Central memory CD4-positive, alpha-beta T cell (primary cell): ENCODE results near the gene ENKD1.
A peak's percentile ranks its signal among the peaks of the same experiment; 100 is the strongest.

ENCODE experiments used
- DNase-seq: peaks from one replicate; pipeline ENCODE4 v3.0.0; 2022

ENKD1 gene

DNA sequence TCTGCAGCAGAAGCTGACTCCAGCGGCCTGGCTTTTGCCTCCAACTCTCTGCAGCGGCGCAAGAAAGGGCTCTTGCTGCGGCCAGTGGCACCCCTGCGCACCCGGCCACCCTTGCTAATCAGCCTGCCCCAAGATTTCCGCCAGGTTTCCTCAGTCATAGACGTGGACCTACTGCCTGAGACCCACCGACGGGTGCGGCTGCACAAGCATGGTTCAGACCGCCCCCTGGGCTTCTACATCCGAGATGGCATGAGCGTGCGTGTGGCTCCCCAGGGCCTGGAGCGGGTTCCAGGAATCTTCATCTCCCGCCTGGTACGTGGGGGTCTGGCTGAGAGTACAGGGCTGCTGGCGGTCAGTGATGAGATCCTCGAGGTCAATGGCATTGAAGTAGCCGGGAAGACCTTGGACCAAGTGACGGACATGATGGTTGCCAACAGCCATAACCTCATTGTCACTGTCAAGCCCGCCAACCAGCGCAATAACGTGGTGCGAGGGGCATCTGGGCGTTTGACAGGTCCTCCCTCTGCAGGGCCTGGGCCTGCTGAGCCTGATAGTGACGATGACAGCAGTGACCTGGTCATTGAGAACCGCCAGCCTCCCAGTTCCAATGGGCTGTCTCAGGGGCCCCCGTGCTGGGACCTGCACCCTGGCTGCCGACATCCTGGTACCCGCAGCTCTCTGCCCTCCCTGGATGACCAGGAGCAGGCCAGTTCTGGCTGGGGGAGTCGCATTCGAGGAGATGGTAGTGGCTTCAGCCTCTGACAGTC, 4.5 kb downstream of the ENKD1 start:
- DNase-seq: no peak

DNA sequence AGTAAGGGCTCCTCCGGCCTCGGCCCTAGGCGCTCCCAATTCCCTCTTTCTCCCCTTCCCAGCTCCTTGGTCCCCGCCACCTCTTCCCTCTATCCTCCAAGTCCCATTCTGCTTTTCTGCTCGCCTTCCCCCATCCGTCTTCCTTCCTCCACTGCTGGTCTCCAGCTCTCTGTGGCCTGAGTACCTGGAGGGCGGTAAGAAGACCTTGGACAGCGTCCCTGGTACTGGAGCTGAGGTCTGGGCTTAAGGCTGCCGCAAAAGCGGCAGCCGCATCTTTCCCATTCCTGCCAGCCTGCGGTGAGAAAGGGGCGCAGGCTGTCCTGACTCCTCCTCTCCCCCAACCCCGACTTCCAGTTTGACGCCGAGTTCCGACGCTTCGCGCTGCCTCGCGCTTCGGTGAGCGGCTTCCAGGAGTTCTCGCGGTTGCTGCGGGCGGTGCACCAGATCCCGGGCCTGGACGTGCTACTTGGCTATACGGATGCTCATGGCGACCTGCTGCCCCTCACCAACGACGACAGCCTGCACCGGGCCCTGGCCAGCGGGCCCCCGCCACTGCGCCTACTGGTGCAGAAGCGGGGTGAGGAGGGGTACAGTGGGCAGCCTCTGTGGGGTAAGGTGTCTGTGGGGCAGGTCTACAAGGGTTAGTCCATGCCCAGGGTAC, 5.3 kb downstream of the ENKD1 start:
- DNase-seq: no peak

DNA sequence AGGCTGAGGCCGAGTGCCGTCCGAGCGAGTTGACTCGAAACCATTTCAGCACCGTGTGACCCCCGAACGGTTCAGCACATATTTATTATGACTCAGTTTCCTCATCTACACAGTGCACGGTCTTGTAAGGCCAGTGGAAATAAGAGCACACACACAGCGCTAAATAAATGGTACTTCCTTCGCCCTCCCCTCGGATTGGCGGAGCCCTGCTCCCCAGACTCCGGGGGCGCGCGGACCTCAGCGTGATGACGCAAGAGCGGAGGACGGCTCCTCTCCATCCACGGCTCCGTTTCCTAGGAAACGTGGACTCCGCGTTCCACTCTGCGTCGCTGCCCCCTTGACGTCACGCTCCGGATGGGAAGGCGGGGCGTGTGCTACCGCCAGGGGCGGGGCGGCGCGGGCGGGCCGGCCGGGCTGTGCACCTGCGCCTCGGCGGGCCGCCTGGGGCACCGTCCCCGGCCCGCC, 6.0 kb downstream of the ENKD1 start, which contains the start of gene PARD6A:
TSS of gene PARD6A (plus strand) at position 397 of the 465 bp plus-strand sequence. CDS start 79 bp downstream, outside the sequence.
- DNase-seq: peak; percentile 96

DNA sequence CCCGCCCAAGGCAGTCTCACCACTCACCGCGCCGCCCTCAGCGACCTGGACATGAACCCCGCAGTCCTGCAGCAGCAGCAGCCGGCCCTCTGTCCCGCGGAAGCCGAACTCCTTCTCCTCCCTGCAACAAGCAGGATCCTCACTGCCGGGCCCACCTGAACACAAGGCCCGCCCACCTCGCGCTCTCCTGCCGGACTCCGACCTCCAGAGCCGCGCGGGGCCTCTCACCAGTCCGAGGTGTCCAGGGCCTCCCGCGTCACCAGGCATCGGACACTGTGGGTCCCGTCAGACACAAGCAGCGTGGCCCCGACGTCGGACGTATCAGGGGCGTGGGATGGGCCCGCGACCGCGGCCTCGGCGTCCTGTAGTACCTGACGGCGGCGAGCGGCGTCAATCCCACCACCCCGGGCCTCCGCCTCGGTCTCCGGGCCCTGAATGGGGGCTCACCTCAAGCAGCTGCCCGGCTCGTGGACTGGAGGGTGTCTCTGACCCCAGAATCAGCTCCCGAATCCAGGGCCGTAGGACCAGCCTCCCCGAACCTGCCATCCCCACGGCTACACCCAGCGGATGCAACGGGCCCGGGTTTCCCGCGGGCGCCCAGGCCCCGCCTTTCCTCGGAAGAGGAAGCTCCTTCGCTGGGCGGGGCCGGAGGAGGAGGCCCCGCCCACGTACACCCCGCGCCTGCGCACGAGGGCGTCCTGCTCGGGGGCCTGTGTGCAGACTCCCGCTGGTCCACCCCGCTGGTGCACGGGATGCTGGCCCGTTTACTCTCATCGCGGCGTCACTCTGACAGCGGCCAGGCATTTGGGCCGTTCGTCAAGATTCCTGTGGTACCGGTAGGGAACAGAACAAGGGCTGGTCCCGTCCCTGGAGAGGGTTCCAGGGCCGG, 6.6 kb downstream of the ENKD1 start, which contains the start of gene ACD:
TSS of gene ACD (minus strand) at position 586 of the 889 bp plus-strand sequence. CDS start at position 546, 40 bp downstream.
- DNase-seq: peak; percentile 93

DNA sequence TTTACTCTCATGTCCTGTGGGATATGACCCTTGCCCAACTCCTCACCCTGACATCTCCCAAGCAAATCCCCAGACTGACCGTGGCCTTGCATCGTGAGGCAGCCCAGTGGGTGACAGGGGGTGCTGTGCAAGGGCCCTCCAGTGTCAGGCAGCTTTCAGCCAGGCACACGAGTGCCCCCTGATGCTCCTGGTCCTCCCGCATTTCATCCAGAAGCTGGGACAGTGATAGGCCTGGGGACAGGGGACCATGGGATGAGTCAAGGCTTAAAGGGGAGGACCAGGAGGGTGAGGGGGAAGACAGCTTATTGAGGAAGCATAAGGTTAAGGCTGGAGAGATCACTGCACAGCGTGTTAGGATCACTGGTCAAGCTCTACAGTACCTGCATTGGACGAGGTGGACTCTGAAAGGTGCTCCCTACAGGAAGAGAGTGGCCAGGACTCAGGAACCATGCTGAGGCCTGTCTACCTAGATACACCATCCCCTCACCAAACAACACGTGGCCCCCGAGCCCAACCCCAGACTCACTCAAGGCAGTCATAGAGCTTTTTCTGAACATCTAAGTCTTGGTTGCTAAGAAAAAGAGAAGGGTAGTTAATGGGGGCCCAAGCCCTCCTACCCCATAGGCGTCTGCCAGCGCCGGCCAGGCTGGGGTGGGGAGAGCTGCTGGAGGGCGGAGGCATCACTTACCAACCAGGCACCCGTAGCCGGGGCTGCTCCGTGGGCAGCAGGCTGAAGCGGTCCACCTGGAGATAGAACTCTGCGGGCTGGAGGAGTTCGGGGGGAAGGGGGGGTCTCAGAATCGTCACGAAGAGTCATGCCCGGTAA, 7.5 kb downstream of the ENKD1 start:
- DNase-seq: no peak

DNA sequence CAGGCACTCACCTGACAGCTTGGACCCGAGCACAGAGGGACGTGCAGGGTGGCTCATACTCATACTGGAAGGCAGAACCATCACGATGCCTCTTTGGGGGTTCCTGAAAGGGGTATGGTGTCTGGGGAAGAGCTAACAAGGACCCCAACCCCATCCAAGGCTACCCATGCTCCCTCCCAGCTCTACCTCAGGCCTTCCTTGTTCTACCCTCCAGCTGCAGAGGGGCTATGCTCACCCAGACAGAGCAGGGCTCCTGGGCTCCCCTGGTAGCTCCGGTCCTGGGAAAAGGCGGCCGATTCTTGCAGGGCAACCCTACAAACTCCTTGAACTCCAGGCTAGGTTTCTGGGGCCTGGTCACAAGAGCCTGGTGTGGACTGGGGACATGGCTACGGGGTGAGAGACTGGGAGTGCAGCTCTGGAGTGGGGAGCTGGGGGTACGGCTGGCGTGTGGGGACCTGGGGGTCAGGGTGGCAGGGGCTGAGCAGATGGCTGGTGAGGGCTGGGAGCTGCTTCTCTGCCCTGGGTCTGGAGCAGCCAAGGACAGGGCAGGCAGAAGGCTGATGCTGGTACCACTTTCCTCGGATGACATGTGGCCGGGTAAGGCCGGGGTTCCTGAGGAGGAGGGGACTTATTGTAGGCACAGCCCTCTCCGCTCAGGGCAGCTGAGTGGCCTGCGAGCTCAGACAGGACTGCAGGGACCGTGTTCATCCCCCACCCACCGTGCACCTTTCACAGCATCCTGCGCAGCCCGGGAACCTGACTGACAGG, 8.6 kb downstream of the ENKD1 start:
- DNase-seq: no peak

DNA sequence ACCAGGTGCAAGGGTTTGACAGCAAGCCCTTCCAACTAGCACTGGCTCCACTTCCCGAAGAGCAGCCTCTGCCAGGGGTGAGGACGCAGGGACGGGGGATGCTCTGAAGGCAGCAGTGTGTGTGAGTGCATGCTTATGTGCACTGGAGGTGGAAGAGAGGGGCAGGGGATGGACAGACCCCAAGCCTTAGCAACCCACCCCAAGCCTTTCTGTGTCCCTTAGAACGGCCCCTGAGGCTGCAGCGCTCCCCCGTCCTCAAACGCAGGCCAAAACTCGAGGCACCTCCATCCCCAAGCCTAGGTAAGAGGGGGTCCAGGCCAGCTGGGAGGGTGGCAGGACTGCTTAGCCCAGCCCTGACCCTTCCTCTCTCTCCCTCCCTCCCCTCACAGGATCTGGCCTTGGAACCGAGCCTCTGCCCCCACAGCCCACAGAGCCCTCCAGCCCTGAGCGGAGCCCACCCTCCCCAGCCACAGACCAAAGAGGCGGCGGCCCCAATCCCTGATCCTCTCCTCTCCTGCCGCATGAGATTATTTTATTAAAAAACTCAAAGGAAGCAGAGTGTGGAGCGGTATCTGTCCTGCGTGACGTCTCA, 9.4 kb downstream of the ENKD1 start:
- DNase-seq: no peak

DNA sequence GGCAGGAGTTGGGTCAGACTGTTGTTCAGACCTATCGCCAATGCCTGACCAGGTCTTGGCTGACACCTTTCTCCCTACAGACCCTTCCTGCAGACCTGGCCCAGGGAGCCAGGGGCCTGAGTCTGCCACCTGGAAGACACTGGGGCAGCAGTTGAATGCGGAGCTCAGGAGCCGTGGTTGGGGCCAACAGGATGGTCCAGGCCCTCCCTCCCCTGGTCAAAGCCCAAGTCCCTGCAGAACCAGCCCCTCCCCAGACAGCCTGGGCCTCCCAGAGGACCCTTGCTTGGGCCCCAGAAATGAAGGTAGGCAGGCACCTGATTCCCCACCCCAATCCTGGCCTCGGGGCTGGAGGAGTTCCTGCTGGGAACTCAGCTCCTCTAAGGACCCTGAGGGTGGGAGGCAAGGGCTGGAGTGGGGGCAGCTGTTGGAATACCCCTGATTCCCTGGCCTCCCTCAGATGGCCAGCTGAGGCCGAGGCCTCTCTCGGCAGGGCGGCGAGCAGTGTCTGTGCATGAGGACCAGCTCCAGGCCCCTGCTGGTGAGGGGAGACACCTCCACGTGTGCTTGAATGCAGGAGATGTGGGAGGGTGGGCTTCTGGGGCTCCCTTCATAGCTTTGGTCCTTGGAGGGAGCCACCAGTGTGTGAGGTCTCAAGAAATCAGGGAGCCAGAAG, 10.1 kb downstream of the ENKD1 start:
- no peak for DNase-seq

DNA sequence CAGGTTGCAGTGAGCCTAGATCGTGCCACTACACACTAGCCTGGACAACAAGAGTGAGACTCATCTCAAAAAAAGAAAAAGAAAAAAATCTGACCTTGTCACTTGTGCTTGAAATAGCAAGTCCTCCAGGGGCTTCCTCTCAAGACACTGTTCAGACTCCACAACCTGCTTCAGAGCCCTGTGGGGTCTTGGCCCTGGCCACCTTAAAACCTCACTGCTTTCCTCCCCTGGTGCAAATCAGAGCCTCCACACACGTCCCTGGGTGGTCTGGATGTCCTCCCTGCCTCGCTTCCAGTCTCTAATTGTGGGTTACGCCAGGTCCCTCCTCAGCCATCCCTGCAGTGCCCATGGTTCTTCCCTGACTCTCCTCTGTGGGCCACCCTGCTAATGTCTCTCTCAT, 11.2 kb downstream of the ENKD1 start:
- no peak for DNase-seq

DNA sequence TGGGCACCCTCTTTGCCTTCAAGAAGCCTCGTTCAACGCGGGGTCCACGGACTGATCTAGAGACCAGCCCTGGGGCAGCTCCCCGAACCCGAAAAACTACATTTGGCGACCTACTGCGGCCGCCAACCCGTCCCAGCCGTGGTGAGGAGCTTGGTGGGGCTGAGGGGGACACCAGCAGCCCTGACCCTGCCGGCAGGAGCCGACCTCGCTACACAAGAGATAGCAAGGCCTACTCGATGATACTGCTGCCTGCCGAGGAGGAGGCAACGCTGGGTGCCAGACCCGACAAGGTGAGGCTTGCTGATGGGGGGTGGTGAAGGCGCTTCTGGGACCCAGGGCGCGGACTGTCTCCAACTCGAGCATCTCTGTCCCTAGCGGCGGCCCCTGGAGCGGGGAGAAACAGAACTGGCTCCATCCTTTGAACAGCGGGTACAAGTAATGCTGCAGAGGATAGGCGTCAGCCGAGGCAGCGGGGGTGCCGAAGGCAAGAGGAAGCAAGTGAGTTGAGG, 12.1 kb downstream of the ENKD1 start:
- DNase-seq: no peak

DNA sequence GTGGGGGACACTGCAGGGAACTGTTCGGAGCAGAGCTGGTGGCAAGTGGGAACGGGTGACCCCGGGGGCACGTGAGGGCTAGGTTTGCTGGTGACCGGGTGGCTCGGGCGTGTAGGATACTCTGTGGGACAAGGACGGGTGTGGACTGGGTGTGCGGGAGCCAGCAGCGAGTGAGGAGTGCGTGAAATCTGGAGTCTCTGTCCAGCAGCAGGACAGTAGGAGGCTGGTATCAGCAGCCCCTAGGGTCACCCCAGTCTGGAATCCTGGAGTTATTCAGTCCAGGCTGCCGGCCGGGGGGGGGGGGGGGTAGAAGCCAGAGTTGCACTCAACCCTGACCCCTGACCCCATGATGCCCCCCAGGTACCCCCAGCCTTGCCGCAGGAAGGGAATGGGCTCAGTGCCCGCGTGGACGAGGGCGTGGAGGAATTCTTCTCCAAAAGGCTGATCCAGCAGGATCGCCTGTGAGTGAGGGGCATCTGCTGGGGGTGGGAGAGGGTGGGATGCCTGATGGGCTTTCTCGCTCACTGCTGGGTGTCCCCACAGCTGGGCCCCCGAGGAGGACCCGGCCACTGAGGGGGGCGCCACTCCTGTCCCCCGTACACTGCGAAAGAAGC, 12.7 kb downstream of the ENKD1 start:
- no peak for DNase-seq

DNA sequence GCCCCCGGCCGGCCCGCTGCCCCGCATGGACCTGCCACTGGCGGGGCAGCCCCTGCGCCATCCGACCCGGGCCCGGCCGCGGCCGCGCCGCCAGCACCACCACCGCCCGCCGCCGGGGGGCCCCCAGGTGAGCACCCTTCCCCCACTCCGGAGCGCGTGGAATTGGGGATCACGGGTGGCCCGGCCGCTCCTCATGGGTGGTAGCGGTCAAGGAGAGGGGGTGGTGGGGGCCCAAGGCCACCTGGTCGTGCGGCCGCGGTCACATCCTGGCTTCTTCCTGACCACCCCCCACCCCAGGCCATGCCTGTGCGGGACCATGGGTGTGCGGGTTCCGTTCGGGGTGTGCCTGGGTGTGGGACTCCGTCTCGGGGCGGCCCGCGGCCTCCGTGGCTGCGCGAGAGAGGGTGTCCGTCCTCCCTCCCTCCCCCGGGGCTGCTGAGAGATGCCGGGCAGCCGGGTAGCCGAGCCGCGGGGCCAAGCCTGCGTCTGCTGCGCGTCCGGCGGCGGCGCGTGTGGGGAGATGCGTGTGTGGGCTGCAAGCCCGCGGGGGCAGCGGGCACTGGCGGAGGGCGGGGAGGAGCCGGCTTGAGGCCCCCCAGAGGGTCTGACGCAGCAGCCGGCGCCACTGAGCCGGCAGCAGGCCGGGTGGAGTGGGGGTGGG, 13.3 kb downstream of the ENKD1 start:
- DNase-seq: no peak

DNA sequence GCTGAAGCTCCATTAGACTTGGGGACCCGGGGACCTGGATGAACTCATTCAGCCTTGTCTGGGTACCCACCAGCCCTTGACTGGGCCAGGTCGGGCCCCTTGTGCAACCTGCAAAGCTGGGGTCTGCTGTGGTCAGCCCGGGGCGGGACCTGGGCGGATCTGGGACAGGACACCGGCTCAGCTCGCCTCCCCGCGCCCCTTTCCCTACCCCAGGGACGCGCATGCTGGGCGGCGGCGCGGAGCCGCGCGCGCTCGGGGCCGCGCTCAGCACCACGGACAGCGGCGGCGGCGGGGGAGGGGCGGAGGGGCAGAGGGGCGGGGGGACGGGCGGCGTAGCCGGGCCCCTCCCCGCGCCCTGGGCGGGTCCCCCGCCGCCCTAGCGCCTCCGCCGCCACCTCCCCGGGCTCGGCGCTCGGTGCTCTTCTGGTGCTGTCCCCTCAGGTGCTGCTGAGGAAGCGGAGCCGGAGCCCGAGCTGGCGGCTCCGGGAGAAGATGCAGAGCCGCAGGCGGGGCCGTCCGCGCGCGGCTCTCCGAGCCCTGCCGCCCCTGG, 13.9 kb downstream of the ENKD1 start:
- no peak for DNase-seq

DNA sequence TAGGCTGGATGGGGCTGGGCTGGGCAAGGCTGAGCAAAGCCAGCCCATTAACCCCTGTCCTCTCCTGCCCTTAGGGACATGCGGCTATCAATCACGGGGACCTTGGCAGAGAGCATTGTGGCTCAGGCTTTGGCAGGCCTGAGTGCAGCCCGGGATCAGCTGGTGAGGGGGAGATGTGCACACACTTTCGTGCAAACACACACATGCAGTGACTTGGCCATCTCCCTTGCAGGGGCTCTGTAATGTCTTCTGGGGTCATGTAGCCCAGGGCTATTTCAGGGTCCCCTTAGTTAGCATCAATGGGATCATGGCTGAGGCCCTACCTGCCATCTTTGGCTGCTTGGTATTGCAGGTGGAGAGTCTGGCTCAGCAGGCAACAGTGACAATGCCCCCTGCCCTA, 14.7 kb downstream of the ENKD1 start:
- DNase-seq: no peak

DNA sequence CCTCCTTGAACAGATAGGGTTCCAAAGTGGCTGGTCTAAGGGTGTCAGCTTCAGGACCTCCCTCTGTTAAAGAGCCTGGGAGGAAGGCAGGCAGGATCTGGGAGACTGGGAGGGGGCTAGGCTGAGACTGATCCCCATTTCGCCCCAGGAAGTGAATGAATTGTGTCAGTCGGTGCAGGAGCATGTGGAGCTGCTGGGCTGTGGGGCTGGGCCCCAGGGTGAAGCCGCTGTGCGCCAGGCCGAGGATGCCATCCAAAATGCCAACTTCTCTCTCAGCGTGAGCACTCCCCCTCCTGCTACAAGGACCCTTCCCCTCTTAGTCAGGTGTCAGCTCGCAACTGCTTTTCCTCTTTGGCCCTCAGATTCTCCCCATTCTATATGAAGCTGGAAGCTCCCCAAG, 15.5 kb downstream of the ENKD1 start:
- DNase-seq: no peak

DNA sequence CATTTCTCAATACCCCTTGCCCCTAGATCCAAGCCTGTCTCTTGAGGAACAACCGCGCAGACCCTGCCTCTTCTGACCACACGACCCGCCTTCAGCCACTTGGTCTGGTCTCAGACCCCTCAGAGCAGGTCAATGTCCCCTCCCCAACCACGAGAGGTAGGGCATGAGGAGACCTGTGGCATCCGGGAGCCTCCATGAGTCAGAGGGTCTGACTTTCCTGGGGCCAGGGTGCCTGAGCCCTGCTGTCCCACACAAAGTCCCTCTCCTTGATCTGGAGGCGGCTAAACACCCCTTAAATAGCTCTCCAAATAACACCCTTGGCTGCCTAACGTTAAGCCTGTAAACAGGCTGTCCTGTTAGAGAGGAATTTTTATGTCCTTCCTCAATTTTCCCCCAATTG, 16.5 kb downstream of the ENKD1 start:
- DNase-seq: no peak

DNA sequence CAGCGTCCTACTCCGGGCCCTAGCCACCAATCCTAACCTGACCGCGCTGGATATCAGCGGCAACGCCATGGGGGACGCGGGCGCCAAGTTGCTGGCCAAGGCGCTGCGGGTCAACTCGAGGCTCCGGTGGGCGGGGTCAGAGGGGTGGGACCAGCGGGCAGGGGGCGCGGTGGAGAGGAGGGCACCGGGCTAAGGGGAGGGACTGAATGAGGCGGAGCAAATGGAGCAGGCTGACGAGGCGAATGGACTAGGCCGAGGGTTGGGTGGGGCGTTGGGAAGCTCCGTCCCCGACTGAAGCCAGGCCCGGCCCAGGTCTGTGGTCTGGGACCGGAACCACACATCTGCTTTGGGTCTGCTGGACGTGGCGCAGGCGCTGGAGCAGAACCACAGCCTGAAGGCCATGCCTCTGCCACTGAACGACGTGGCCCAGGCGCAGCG, 17.0 kb downstream of the ENKD1 start:
- no peak for DNase-seq

DNA sequence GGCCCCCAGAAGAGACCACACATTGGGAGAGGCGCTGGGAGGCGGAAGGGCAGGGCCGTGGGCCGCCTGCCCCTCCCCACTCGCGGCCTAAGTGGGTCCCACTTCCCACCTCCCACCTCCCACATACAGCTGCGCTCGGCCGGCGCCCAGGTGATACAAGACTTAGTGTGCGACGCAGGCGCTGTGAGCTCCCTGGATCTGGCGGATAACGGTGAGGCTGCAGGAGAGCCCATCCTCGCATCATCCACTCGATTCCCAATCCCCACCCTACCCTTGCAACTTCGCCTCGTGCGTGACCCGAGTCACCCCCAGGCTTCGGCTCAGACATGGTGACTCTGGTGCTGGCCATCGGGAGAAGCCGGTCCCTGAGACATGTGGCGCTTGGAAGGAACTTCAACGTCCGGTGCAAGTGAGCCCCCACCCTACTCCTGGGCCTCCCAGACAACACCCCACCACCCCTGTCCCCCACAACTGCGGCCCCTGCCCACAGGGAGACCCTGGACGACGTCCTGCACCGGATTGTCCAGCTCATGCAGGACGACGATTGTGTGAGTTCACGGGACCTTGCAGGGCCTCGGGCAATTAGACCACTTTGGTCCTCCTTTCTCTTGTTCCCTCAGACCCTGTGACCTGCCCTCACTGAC, 17.7 kb downstream of the ENKD1 start:
- no peak for DNase-seq
